SK-N-DZ (cell line): ENCODE results near the gene C5orf52. TPM values are rescaled to one million over a fixed set of nuclear protein-coding genes. Genes with fewer than 3 reads are reported as not detected.
A peak's percentile ranks its signal among the peaks of the same experiment; 100 is the strongest.
"Not testable (repeated sequence)": the region's sequence is repeated elsewhere in the genome, so short reads cannot be mapped to it uniquely, and the experiment has no call there.

Experiments
- DNase-seq: peaks from one replicate; pipeline ENCODE4 v3.0.0-alpha.2; 2015; ENCODE audit warnings: low spot score
- polyA plus RNA-seq, 2 experiments: library from polyadenylated mRNA; depleted of rRNA; stranded (reverse); fragments of >200 nt; gene quantifications; 2 replicates each; pipeline ENCODE4 v1.2.3, GENCODE V29; 2014

C5orf52 gene
- not detected in 2 replicates for polyA plus RNA-seq (2014; cell fraction: cytosol; rRNA removed)
- polyA plus RNA-seq (2014; cell fraction: nucleus; rRNA removed), result not detected in 2 replicates

DNA sequence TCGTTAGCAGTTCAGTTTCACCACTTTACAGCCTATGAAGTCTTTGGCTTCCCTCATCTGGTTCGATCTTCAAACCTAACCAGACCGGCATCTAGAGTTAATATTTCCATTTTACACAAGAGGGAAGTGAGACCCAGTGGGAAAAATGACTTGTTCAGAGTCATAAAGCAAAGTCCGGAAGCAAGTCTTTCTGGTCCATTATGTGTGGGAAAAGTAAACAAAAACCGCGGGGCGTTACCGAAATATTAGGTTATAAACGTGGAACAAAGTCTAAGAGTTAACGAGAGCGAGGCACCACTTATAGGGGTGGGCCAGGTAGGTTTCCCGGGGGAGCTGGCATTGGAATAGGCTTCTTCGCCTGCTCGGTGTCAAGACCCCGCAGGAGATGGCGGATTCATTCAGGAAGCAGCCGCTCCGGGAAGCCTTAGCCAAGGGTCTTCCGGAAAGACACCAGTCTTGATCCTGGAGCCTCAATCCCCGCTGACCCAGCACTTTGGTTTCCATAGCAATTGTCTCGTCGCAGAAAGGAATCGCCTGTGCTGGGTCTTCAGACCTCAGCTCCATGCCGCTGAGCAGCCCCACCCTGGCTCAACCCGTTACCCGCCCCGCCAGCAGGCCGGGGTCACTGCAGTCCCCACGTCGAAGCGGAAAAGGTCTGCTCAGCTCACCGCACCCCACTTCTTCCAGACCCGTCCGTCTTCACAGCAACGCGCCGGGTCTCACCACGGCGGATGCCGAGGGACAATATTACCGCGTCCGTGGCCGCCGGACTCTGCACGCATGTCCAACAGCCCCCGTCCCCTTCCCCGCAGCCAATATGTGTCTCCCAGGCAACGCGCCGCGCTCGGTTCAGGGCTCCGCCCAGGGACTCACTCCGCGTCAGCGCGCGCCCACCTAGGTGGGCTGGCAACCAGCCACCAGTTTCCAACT lies at the start of gene C5orf52:
Gene C5orf52 (plus strand): TSS at position 872 of the 930 bp plus-strand sequence. CDS start 82 bp downstream, outside the sequence.
- DNase-seq, result peak; percentile 22

DNA sequence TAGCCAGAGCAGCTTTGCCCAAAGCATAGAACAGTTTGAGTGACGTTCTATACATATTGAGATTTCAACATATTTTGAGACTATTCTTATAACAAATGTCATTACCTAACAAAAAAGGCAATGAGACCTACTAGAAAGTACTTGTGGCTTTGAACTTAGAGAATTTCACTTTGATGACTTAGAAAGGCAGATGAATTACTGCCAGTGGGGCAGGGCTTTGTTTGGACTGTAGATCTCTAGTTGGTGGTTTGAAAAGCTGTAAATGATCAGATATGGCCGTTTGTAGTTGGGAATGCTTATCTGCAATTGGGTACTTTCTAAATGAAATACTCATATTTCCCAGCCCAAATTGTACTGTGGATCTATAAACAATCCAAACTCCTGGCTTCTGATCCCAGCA lies 47.2 kb upstream of the C5orf52 start:
- DNase-seq, result no peak

DNA sequence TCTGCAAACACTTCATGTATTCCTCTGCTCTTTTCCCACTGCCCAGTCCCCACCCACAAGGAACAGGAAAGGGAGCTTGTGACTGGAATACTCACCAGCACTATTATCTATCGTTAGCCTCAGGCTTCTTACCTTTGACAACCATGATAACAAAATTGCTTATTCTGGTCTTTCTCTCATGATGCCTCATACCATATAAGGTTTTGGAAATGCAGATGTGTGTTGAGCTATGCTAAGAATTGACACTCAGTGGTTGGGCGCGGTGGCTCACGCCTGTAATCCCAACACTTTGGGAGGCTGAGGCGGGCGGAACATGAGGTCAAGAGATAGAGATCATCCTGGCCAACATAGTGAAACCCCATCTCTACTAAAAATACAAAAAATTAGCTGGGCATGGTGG lies 44.5 kb upstream of the C5orf52 start:
- no peak for DNase-seq

DNA sequence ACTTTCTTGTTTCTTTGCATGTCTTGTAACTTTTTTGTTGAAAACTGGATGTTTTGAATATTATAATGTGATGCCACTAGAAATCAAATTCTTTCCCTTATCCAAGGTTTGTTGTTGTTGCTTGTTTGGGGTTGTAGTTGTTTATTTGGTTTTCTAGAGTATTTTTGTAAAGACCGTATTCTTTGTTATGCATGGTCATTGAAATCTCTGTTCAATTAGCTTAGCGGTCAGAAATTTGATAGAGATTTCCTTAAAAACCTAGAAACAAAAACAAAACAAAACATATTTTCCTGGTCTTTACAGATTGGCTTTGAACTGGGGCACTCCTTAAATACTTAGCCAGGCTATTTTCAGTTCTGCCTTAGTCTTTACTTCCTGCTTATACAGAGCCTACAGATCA lies 41.0 kb upstream of the C5orf52 start:
- no peak for DNase-seq

GRCh38 chr5:157640406-157641066 lies 30.8 kb upstream of the C5orf52 start:
- no peak for DNase-seq

DNA sequence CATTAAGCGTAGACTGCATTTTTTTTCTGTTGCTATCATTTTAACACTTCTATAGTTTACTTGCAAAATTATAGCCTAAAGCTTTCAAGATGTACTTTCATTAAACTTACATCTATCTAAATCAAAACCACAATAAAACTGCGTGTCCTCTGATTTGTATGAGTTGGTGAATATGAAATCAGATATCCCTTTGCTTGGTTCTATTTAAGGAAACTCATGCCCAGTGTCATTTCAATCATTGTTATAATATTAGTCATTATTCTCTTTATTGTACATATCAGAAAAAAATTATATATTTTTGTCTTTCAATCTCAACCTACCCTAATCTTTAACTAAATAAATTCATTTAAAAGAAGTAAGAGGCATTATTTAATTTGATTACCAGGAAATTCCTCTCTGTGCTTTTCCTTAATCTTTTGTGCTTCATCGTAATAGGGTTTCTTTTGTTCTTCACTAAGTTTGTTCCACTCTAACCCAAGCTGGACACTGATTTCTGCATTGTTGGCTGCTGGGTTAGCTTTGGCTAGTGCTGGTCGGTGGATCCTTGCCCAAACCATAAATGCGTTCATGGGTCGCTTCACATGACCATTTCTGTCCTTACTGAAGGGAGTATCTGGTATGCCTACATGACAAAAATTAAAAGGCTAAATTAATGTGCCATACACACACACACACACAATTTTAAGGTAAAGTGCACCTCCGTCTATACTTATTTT lies 22.9 kb upstream of the C5orf52 start:
- no peak for DNase-seq

GRCh38 chr5:157649101-157649500 lies 22.2 kb upstream of the C5orf52 start:
- no peak for DNase-seq

DNA sequence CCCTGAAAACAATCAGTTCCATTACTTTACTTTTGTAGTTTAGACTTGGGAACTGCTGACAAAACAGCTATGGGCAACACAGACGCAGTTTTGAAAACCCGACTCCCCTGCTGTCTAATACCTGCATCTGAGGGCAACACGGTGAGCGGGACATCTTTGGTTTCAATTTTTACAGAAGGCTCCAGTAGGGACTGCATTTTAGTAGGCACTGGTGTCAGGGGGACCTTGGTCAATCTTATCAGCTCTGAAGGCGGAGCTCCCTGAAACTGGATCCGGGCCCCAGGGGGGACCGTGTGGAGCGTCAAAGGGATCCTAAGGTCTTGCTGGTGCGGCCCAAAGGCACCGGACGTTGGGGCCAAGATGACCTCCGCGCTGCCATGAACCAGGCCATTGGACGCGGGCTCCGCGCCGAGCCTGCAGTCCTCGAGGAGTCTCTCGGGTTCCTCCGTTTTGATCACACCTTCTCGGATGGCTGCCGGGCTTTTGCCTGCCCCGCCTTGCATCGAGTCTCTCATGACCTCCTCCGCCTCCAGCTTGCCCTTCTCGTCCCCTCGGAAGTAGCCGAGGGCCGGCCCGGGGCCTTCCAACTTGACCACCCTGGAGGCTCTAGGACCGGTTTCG lies 20.2 kb upstream of the C5orf52 start:
- no peak for DNase-seq

DNA sequence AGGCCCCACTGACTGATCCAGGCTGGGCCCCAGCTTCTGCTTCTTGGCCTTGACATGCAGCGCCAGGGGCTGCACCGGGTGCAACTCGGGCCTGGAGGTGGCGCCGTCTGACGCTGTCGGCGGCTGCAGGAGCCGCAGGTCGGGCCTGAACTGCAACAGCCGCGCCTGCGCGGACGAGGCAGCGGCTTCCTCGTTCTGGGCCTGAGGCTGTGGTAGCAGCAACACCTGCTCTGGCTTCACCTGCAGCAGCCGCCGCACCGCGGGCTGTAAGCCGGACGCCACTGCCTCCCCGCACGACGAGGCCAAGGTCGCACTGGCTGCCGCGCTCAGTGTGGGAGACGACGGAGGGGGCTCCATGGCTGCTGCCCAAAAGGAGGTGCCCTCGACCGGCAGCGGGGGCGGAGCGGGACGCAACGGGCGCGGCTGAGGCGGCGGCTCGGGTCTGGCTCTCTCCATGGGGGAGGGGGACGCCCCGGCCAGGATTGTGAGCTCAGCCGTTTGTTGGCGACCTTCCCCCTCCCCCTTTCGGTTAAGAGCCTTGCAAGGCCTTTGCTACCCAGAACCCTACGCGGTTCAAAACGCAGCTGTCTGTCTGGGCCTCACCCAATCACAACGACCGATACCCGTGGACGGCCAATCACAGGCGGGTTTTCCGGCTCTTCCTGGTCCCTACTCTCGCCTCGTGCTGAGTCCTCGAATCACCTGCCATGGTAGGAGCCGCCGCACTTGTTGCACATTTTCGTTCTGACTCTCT lies 19.5 kb upstream of the C5orf52 start:
- no peak for DNase-seq

GRCh38 chr5:157652377-157652692 lies 19.0 kb upstream of the C5orf52 start, which contains the start of gene SOX30:
SOX30 (minus strand) TSS chr5:157652438; CDS start chr5:157652078, 360 bp downstream.
- no peak for DNase-seq

- no peak for DNase-seq
Measured at GRCh38 chr5:157657516-157657915, 13.8 kb upstream of the C5orf52 start.

- DNase-seq, result no peak
Measured at GRCh38 chr5:157658893-157659292, 12.4 kb upstream of the C5orf52 start.

GRCh38 chr5:157659868-157660660 lies 11.3 kb upstream of the C5orf52 start:
- DNase-seq, result no peak

DNA sequence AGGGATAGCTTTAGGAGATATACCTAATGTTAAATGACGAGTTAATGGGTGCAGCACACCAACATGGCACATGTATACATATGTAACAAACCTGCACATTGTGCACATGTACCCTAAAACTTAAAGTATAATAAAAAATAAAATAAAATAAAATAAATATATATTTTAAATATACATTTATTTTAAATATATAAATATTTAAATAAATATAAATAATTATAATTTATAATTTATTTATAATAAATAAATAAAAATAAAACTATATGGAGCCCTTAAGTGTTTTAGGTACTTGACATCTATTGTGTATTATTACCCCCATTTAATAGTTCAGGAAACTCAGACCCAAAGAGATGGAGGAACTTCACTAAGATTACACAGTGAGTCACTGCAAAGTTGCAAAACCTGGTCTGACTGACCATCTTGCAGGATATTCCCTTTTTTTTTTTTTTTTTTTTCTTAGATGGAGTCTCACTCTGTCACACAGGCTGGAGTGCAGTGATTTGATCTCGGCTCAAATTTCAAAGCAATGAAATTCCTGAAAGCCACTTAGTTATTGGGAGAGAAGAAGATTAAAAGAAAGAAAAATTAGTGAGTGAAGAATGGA lies 5.8 kb upstream of the C5orf52 start:
- DNase-seq, result no peak

DNA sequence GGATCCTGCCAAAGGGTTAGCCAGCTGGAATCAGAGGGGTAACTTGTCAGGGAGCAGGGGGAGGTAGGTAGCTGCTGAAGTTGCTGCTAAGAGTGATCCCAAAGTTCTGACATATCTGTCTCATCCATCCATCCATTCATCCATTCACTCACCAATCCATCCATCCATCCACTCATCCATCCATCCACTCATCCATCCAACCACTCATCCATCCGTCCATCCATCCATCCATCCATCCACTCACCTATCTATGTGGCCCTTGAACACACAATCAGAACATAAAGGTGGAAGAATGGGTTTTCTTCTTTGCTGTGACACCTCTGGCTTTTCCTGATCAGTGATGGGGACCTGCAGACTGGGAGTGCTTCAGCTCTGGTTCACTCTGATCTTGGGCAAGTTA lies 3.0 kb upstream of the C5orf52 start:
- DNase-seq, result no peak

DNA sequence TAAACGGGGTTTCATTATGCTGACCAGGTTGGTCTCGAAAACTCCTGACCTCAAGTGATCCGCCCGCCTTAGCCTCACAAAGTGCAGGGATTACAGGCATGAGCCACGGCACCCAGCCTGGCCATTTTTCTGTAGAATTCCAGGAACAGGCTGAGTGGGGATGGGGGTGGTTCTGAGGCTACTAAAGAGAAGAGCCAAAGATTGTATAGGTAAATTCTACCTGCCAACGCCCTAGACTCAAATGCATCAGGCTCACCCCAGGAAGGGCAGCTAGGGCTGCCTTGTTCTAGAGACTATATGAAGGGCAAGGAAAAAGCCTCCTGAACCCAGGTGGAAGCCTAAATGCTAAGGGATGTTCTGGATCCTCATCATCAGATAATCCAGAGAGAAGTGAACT lies 1.6 kb upstream of the C5orf52 start:
- DNase-seq, result no peak

DNA sequence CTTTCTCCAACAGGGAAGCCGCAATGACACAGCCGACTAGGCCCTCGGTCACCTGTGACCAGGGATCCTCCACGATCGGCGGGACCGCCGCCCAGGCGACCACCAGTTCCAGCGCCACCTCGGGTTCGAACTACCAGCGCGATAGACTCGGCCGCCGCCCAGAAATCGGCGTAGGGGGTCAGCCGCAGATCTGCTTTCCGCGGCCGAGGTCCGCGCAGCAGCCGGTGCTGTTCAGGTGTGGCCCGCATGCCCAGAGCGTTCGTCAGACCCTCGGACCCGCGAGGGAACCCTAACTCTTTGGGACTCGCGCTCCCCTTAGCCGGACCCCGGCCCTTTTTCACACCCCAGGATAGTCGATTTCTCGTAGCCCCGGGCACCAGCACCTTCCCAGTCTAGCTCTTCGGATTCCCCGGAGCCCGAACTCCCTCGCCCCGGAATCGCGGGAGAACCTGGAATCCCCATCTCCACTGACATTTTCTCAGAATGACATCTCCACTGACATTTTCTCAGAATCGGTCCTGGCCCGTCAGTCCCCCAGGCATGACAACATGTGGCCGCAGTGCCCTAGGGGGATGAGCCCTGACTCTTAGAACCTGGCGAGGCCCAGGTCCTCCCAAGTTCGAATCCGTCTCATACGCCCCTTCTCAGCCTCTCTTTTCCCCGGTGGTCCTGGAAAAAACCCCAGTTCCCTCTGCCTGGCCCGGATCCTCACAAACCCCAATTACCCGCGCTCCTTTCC lies 428 bp downstream of the C5orf52 start:
- DNase-seq, result no peak

- DNase-seq, result no peak
Measured at GRCh38 chr5:157672976-157673375, 1.6 kb downstream of the C5orf52 start.

- not testable (repeated sequence) for DNase-seq
Measured at GRCh38 chr5:157674351-157674750, 3.0 kb downstream of the C5orf52 start.
